Activated CD4-positive, alpha-beta T cell treated with anti-CD3 and anti-CD28 coated beads, Interleukin-2, amount 50 U/mL, for 1 hour (primary cell): Measurements from ENCODE around the gene GPR162.
"Not testable (repeated sequence)": the region's sequence is repeated elsewhere in the genome, so short reads cannot be mapped to it uniquely, and the experiment has no call there.

ENCODE experiments used
- DNase-seq: peaks from one replicate; pipeline ENCODE4 v3.0.0-alpha.2; 2020

The GPR162 gene

DNA sequence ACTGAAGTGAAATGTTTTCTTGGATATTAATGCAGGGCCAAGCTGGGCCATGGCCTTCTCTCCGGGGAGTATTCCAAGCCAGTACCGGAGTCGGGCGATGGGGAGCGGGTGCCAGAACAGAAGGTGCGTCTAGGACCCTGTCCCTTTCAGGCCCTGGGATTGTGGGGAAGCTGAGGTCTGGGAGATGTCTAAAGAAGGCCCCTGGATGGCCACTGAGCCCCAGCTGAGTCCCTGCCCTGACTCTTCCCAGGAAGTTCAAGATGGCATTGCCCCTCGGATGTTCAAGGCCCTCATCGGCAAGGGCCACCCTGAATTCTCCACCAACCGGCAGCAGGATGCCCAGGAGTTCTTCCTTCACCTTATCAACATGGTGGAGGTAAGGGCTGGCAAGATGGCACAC lies 38.5 kb downstream of the GPR162 start:
- DNase-seq: no peak

DNA sequence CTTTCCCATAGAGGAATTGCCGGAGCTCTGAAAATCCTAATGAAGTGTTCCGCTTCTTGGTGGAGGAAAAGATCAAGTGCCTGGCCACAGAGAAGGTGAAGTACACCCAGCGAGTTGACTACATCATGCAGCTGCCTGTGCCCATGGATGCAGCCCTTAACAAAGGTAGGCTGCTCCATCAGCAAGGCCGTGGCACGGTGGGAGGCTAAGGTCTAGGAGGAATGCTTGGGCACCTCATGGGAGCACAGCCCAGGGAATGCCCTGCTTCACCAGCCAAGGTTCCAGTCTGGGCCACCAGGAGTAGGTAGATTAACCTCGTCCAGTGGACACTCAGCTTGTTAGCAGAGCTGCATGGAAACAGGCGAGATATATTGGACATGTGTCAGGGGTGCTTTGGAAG lies 39.3 kb downstream of the GPR162 start:
- no peak for DNase-seq

DNA sequence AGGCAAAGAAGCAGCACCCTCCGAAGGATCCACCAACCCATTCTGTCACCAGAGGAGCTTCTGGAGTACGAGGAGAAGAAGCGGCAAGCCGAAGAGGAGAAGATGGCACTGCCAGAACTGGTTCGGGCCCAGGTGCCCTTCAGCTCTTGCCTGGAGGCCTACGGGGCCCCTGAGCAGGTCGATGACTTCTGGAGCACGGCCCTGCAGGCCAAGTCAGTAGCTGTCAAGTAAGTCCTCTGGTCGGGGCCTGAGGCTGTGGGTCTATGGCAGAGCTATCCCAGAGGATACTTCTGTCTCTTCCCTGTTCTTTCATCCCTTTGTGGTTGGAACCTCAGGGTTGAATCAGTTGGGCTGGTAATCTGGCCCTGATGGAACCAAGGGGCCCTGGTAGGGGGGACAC lies 39.8 kb downstream of the GPR162 start:
- no peak for DNase-seq

GRCh38 chr12:6863033-6863432 lies 41.4 kb downstream of the GPR162 start:
- DNase-seq: no peak

- no peak for DNase-seq
Measured at GRCh38 chr12:6863586-6864321, 42.1 kb downstream of the GPR162 start.

DNA sequence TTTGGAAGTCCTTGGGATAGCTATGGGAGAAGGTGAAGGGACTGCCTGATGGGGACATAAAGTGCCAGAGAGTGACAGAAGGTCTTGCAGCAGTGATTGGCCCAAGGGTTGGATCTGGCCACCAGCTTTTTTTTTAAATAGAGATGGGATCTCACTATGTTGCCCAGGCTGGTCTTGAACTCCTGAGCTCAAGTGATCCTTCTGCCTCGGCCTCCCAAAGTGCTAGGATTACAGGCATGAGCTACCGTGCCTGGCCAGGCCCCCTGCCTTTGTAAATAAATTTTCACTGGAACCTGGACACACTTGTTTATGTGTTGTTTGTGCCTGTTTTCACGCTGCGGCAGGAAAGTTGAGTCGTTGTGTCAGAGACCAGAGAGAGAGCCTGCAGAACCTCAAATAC lies 43.7 kb downstream of the GPR162 start:
- not testable (repeated sequence) for DNase-seq

GRCh38 chr12:6866163-6866919 lies 44.7 kb downstream of the GPR162 start:
- no peak for DNase-seq

GRCh38 chr12:6866920-6867412 lies 45.3 kb downstream of the GPR162 start:
- DNase-seq: no peak

GRCh38 chr12:6867413-6868210 lies 46.0 kb downstream of the GPR162 start, which contains the start of gene TPI1:
Gene TPI1, plus strand, starts transcription at chr12:6867531. Its CDS starts 36 bp downstream, at chr12:6867567.
- DNase-seq: peak; percentile 73

GRCh38 chr12:6868211-6869048 lies 46.8 kb downstream of the GPR162 start:
- DNase-seq: no peak

GRCh38 chr12:6869049-6870021 lies 47.7 kb downstream of the GPR162 start:
- peak; percentile 88 for DNase-seq

GRCh38 chr12:6870304-6870703 lies 48.7 kb downstream of the GPR162 start:
- not testable (repeated sequence) for DNase-seq

DNA sequence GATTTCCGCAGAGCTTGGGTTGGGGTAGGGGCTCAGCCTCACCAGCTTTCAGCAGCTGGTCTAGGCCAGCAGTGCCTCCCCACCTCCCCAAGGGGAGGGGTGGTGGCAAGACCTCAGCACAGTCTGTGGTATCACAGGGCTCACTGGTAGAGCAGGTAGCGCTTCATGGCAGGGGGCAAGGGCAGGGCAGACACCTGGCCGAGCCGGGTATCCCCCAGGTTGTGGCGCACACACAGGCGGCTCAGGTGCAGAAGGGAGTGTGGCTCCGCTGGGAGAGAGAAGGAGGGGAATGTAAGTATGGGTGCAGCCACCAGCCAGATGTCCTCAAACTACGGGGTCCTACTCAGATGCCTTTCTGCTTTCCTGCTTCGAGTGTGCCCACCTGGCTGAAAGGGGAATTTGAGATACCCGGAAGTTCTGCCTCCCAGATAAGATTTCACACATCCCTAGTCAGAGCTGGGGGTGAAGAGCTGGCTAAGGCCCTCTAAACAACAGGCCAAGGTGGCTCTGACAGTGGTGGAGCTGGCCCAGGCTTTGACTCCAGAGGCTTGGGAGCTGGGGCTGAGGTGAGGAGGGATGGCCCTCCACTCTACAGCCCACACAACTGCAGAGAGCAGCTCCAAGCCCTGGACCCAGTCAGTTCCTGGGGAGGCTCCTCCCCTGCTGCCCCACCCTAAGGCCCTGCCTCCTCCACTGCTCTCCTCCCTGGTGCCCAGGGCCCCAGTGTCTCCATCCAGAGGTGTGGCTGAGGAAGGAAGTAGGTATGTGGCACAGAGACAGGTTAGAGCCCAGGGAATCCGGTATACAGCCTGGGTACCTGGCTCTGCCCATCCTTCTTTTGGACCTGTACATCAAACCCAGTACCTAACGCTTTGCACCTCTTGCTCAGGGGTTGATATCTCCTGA lies 49.7 kb downstream of the GPR162 start:
- no peak for DNase-seq

DNA sequence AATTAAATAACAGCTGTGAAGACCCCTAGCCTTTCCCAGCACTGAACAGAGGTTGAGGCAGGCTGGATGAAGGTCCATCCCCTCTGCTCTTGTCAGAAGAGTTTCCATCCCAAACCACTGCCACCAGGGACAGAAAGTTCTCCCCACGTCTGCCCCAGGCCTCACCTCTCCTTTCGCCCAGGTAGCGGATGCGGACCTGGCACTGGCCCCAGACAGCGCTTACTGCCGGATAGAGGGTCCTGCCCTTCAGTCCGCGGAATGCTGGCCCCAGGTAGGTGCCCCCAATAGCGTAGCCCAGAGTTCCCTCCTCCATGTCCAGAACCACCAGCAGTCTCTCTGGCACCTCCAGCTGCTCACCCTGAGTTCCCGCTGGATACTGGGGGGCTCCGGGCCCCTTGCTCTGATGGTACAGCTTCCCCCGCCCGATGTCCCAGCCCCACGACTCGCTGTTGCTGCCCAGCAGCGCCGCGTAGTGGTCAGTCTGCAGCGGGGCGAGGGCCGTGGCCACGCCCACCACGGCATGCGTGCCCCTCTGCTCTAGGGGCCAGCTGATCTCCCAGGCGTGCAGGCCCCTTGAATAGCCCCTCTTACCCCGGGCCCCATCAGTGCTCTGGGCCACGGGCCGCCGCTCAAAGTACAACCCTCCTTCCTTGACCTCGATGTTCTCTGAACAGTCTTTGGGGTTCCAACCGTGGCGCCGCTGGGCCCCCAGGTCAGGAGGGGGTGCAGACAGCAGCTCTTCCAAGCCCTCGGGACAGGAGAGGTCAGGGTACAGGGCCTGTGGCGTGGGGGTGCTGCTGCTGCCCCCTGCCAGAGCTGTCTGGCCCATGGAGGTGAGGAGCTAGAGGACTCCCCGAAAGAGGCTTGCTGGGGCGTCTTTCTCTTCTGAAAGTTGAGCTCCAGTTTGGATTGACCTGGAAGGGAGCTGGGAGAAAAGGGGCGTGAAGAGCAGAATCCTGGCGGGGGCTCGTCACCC lies 50.7 kb downstream of the GPR162 start:
- peak; percentile 83 for DNase-seq

GRCh38 chr12:6873094-6874014 lies 51.7 kb downstream of the GPR162 start, which contains the start of gene SPSB2:
Gene SPSB2, minus strand, starts transcription at chr12:6873303. Its CDS starts 402 bp downstream, at chr12:6872901.
- DNase-seq: peak; percentile 99

DNA sequence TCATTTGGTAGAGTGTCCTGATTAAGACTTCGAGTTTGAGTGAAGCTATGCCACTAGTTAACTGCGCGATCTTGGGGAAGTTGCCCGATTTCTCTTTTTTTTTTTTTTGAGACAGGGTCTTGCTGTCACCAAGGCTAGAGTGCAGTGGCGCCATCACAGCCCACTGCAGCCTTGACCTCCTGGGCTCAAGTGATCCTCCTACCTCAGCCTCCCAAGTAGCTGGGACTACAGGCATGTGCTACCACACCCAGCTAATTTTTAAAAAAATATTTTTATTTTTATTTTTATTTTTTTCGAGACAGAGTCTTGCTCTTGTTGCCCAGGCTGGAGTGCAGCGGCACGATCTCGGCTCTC lies 52.4 kb downstream of the GPR162 start:
- not testable (repeated sequence) for DNase-seq
